NCI-H526 treated with DMSO at 0.1 percent for 48 hours (cell line): ENCODE data around the gene NCBP1.
"Not testable (repeated sequence)": the region's sequence is repeated elsewhere in the genome, so short reads cannot be mapped to it uniquely, and the experiment has no call there.

Experiments used
- DNase-seq: peaks from one replicate; lab custom pipeline; 2025; lab: John Stamatoyannopoulos, UW

NCBP1 gene

GRCh38 chr9:97675655-97676054, 42.0 kb downstream of the NCBP1 start:
- DNase-seq: peak; percentile 50

- no peak for DNase-seq
These were observed 48.6 kb downstream of the NCBP1 start for GRCh38 chr9:97682242-97682641.

- DNase-seq: peak; percentile 27
These were observed 55.0 kb downstream of the NCBP1 start for GRCh38 chr9:97688654-97689053.

- DNase-seq: no peak
These were observed 56.0 kb downstream of the NCBP1 start for GRCh38 chr9:97689401-97690180.

GRCh38 chr9:97694769-97695168, 61.1 kb downstream of the NCBP1 start:
- no peak for DNase-seq

GRCh38 chr9:97695390-97695789, 61.8 kb downstream of the NCBP1 start:
- DNase-seq: no peak

GRCh38 chr9:97695995-97696802, 62.6 kb downstream of the NCBP1 start:
- no peak for DNase-seq

- peak; percentile 81 for DNase-seq
These were observed 63.4 kb downstream of the NCBP1 start, which contains the start of gene XPA for GRCh38 chr9:97696803-97697601. TSS of gene XPA (minus strand) at chr9:97697340. CDS start at chr9:97697292, 48 bp downstream.

GRCh38 chr9:97697837-97698236, 64.2 kb downstream of the NCBP1 start:
- peak; percentile 10 for DNase-seq

GRCh38 chr9:97698865-97699264, 65.2 kb downstream of the NCBP1 start:
- DNase-seq: no peak

GRCh38 chr9:97699281-97699680, 65.7 kb downstream of the NCBP1 start:
- DNase-seq: not testable (repeated sequence)

- DNase-seq: not testable (repeated sequence)
These were observed 66.2 kb downstream of the NCBP1 start for GRCh38 chr9:97699824-97700223.

- DNase-seq: no peak
These were observed 70.1 kb downstream of the NCBP1 start for GRCh38 chr9:97703437-97704344.

GRCh38 chr9:97704345-97704677, 70.7 kb downstream of the NCBP1 start:
- no peak for DNase-seq

GRCh38 chr9:97704851-97705250, 71.2 kb downstream of the NCBP1 start:
- no peak for DNase-seq

GRCh38 chr9:97705354-97705950, 71.8 kb downstream of the NCBP1 start:
- no peak for DNase-seq

GRCh38 chr9:97706246-97706645, 72.6 kb downstream of the NCBP1 start:
- no peak for DNase-seq

GRCh38 chr9:97710356-97711222, 77.0 kb downstream of the NCBP1 start:
- DNase-seq: peak; percentile 13

GRCh38 chr9:97711223-97711626, 77.6 kb downstream of the NCBP1 start:
- DNase-seq: no peak

- DNase-seq: no peak
These were observed 80.8 kb downstream of the NCBP1 start for GRCh38 chr9:97714435-97714834.
